ENCODE data around the gene USH2A.

USH2A gene

DNA sequence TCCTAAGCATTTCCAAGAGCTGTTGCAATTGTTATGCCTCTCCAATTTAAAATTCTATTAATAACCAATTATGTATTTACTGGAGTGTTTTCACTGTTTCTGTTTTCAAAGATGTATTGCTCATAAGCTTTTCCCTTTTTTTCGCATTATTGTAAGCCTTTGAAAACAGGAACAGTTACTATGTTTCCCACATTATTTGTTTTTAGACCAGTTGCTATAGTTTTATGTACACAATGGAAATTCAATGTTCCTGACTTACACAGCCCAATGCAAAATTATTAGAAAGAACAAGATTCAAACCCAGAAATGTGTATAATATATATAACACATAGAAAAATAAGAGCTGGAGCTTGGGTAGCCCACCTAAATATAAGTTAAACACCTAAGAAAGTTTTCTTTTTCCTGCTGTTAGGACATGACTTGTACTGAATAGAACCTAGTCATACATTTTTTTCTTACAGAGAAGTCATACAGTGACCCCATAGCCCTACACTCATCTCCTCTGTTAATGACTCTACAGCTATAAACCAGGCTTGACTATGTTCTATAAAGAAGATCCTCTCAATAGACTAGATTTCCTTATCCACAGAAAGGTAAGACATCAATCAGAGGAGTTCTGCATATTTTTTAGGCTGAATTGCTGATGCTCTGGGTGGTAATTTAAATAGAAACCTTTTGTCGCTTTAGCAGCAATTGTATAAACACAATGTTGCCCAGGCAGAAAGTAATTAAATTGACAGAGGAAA is 299.6 kb downstream of the USH2A start:
- DNase-seq (ENCODE audit: low read depth): no peak

DNA sequence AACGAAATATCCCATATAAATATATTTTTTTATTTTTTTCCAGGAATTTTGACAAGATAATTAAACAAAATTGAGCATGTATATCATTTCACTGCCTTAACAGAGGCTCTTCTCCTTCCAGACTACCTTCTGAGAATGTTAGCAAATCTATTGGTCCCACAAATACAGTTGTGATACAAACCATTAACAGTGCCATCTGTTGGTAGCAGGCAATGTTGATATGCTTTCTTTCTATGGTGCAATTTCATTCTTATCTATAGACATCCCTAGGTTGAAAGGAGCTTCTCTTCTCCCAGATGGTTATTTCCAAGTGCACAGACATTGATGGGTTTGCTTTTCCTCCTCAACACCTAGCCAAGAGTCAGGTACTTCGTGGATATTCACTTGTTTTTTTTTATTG is 303.6 kb downstream of the USH2A start:
- no peak for DNase-seq (ENCODE audit: low read depth)

DNA sequence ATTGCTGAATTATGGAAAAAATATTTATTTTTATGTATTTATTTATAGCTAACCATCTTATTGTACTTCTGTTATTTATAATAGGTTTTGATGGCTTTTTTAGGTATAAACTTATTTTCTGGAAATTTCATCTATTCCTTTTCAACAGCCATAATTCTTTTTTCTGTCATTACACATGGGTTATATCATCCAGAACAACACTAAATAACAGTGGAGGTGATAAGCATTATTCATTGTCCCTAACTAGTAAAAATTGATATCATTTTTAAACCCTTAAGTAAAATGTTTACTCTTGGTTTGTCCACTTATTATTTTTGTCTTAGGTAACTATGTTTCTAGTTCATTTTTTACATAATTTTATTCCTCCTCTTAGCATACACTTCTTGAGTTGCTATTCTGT is 309.1 kb downstream of the USH2A start:
- DNase-seq (ENCODE audit: low read depth): no peak

DNA sequence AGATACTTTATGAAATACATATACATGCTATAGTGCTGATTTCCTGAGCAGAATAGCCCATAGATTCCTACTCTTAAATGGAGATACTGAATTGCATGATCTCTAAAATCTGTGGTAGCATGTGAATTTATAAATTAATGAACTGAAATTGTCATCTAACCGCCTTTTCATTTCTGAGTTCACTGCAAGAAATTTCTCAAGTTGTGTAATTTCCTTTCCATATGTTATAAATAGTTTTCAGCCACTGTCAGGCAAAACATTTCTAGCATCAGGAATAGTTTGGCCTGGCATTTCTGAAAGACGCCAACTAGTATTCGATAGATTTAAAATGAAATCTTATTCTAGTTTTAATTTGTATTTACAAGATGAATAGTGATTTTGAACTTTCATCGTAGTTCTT is 310.1 kb downstream of the USH2A start:
- no peak for DNase-seq (ENCODE audit: low read depth)

DNA sequence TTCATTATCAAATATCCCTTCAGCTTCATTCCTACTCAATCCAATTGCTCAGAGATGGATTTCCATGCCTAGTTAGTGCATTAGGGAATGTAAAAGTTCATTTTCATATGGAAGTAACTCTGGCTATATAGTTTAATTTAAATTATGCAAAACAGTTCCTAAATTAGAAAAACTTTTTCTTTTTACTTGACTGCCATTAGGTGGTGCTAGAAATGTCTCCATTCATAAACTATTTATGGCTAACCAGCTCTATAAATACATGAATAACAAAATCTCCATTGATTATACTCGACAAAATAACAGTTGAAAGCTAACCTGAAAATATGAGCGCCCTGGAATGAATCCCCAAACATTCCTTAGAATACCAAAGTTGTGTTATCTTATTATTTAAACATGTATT is 311.4 kb downstream of the USH2A start:
- DNase-seq (ENCODE audit: low read depth): no peak

DNA sequence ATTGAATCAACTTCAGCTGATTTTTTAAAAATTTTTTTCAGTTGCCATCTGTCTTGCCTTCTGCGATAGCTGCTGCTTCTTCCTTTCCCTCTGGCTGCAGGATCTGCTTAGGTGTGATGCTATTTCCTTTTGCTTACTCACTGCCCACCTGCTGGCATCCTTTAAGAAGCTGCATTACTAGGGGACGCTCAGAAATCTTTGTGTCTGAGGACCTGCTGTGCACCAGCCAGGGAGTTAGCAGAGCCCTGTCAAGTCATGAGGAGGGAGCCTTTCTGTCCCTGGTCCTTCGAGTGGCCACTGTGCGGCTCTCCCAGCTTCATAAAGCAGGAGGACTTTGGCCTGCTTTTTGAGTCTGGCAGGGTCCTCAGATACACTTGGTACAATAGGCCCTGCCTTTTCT is 327.8 kb downstream of the USH2A start:
- DNase-seq (ENCODE audit: low read depth): no peak

DNA sequence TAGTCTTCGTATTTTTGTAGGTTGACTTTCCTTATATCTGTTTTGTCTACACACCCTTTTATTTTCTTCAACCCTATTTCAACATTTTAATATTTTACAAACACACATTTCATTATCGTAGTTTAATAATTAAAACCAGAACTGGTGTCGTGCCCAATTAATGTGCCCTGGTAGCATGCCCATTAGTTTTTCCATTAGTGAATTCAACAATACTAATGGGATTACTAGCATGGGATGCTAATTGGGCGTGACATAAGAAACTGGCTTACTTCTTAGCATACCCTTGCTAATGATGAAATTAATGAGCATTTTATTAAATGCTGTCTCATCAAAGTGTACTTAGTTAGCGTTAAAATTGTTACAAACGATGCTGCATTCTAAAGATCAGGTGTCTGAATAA is 332.7 kb downstream of the USH2A start:
- DNase-seq (ENCODE audit: low read depth): no peak

DNA sequence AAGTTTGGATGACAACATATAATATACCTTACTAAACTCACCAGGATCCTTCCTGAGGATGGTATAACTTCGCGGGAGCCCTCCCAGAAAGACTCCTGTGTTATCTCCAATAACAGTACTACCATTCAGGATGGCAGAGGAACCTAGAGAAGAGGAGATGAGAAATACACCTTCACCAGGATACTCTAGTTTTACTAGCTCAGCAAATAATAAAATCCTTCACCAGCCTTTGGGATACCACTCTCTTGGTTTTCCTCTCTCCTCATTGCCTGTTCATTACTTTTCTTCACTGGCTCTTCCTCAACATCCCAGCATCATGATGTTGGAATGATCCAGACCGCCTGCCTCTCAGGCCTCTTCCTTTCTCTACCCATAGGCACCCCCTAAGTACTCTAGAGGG is 336.6 kb downstream of the USH2A start:
- no peak for DNase-seq (ENCODE audit: low read depth)

DNA sequence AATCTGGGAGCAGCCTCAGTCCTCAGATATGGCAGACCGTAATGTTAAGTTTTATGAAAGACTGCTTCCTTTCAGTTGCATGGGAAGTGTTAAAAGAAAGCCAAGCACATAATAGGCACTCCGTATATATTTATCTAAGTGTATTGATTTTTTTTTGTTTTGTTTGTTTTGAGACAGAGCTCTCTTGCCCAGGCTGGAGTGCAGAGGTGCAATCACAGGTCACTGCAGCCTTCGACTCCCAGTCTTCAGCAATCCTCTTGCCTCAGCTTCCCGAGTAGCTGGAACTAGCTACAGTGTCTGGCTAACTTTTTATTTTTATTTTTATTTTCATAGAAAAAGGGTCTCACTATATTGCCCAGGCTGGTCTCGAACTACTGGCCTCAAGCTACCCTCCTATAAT is 341.8 kb downstream of the USH2A start:
- no peak for DNase-seq (ENCODE audit: low read depth)

DNA sequence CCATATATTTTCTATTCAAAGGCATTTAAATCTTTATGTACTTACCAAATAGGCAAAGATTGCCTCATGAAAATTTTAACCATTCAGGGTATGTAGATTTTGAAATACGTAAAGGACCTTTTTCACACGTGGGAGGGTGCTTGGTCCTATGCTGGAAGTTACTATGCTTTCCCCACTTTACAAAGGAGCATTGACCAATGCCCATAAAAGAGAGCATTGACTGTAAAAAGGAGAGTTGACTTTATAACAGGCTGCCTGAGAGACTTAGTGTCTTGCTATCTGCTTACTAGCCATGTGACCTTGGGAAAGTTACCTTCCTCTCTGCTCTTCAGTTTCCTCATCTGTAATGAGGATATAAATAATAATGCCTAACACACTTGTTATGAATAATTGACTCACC is 346.5 kb downstream of the USH2A start:
- no peak for DNase-seq (ENCODE audit: low read depth)

DNA sequence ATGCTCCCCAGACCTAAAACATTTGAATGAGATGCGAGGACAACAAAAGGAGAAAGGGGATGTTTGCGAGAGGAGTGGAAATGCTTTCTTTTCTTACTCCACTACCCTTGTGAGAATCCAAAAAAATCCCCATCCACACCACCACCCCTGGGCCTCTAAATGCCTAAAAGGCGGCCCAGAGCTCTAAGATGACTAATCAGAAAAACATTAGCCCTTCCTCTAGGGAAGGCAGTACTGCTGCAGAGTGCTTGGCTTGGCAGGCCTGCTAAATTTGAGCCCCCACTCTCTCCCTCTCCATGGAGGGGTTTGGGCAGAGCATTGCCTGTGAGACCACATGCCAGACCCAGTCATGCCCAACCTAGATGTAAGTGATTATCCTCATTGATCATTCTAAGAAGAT is 347.9 kb downstream of the USH2A start:
- DNase-seq (ENCODE audit: low read depth): no peak

DNA sequence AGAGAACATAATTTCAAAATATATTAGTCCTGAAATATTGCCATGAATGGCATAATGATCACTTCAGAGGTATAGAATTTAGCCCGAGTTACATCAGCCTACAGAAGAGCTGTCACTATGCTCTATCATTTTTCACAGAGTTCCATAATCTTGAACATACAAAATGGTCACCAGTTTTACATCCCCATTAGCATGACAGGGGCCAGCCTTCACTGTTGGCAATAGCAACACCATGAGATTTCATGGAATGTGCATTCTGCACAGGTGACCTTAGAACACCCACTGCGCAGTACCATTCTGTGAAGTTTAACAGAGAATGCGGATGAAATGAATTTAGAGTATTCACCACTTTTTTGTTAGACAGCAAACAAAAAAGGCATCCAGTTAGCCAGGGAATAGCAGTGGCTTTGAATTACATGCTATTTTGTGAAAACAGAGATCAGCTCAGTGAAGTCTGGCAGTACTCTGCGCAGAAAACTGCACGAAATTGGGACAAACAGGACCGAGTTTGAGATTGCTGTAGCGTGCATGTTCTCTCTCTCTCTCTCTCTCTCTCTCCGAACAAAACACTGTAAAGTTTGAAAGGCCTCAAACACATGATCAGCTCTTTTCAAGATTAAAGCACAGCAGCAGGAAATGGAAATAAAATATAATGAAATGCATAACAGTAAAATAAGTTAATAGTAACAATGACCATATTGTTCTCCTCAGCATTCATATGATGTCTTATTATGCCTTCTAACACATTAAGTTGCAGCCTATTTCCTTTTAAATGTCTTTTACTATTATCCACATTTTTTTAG is 349.3 kb downstream of the USH2A start:
- no peak for DNase-seq (ENCODE audit: low read depth)

DNA sequence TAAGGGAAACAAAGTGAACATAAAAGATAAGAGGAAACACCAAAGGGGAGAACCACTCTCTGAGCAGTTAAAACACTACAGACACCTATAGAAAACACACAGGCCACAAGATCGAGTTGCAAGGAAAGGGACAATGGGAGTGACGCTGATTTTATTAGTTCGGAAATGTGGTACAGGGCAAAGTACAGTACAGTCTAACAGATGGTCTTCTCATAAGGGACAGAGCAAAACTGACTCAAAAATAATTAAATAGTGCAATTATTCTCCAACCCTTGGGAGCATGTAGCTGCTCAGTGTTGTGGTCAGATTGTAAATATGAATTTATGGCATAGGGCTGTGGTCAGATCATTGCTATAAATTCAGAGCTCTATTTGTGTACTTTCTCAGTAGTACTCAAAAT is 352.0 kb downstream of the USH2A start:
- DNase-seq (ENCODE audit: low read depth): no peak

DNA sequence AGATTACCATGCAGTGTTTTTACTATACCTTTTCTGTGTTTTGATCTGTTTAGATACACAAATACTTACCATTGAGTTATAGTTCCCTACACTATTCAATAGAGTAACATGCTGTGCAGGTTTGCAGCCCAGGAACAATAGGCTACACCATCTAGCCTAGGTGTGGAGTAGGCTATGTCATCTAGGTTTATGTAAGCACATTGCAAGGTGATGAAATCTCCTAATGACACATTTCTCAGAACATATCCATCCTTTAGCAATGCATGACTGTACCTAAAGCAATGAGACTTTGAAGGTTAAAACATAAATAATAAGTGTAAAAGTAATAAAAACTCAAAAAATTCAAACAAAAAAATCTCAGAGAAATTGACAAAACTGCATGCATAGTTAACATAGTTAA is 358.6 kb downstream of the USH2A start:
- no peak for DNase-seq (ENCODE audit: low read depth)

DNA sequence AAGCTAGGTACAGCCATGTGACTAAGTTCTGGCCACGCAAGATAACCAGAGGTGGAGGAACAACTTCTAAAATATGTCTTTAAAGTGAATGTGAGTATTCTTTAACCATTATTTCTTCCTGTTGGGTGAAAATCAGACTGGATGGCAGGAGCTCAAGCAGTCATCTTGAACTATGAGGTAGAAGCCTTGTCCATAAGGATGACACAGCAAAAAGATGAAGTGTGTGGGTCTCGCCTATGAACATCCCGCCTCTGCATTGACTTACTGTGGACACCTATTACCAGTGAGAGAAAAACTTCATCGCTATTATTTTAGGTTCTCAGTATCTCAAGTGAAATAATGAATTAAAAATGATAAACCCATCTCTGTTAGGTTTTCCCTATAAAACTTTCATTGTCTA is 365.3 kb downstream of the USH2A start:
- no peak for DNase-seq (ENCODE audit: low read depth)

DNA sequence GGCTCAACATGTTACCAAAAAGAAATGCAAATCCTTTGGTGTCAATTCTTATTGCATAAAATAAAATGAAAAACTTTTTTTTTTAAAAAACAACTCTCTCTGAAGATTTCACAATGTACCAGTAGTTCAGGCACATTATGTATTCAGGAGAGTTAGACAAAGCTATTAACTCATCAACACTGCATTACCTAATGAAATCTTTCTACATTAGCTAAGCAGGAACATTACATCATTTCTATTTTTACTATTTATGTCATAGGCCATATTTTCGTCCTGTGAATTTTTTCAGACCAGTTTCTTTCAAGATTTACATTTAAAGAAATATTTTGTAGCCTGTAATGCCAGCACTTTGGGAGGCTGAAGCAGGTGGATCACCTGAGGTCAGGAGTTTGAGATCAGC is 366.2 kb downstream of the USH2A start:
- no peak for DNase-seq (ENCODE audit: low read depth)

DNA sequence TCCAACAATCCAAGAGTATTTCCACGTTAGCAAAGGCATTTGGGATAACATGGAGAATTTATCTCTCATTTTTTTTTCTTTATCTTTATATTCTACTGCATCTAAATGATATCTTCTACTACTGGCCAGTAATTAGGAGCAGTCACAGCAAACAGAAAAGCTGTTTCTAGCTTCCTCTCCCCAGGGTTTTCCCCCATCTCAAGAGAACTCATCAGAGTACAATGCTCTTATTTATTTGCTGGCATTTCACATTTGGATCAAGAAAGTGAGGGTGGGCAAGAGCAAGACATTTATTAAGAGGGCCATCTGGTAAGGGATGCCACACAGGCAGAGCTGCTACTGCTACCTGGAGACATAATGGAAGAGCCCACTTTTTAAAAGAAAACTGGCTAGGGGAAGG is 368.2 kb downstream of the USH2A start:
- no peak for DNase-seq (ENCODE audit: low read depth)

DNA sequence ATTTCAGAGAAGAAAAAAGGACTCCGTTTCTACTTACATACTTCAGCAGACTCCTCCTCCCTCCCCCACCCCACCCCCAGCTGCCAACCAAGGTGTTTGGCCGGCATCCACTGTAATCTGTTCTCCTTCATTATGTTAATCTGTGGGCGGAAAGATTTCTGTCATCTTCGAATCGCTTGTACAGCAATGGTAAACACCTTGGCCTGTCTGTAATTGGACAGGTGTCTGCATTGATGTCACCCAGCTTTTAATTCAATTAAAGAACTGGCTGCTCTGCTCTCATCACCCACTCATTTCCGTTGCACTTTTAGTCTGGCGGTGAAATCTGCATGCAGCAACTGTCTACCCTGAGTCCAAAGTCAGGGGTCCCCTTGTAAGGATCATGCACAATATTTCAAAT is 368.6 kb downstream of the USH2A start:
- no peak for DNase-seq (ENCODE audit: low read depth)

DNA sequence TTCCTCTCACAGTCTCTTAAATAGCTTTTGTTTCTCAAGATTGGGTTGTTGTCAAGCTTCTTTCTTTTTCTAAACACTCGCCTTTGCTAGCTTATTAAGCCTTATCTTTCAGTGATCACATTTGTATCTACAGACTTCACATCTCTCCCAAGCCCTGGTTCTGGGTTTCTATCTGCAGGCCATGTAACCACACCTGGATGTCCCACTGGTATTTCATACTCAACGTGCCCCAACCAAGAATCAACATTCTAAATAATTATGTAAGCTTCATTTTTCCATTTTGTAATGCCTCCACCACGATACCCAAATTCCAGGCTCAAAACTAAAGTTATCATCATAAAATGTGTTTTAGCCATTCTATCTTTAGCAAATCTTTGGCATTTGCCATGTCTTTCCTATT is 372.2 kb downstream of the USH2A start:
- DNase-seq (ENCODE audit: low read depth): no peak

DNA sequence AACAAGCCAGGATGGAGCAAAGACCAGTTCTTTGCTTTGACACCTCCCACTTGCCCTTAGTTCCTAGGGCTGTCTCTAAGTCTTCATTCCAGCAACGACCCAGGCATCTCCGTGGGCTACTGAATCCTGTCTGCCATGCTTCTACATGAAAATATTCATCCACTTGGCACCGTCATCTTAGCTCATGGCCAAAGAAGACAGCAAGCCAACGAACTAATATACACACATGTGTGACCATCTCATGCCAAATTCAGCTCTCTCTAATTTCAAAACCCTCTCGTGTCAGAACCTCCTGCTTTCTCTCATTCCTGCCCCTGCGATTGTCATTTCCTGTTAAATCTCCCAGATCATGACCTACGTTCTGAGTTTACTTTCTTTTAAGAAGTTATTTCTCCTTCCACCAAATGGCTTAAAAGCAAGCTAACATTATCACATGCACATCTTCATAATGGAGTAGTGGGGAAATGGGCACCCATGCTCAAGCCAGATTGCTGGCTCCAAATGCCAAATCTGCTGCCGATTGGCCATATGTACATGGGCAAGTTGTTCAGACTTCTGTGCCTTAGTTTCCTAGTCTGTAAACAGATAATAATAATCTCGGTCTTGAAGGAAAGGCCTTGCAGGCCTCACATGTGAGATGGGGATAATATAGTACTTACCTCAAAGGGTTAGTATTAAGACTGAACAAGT is 373.4 kb downstream of the USH2A start:
- no peak for DNase-seq (ENCODE audit: low read depth)

DNA sequence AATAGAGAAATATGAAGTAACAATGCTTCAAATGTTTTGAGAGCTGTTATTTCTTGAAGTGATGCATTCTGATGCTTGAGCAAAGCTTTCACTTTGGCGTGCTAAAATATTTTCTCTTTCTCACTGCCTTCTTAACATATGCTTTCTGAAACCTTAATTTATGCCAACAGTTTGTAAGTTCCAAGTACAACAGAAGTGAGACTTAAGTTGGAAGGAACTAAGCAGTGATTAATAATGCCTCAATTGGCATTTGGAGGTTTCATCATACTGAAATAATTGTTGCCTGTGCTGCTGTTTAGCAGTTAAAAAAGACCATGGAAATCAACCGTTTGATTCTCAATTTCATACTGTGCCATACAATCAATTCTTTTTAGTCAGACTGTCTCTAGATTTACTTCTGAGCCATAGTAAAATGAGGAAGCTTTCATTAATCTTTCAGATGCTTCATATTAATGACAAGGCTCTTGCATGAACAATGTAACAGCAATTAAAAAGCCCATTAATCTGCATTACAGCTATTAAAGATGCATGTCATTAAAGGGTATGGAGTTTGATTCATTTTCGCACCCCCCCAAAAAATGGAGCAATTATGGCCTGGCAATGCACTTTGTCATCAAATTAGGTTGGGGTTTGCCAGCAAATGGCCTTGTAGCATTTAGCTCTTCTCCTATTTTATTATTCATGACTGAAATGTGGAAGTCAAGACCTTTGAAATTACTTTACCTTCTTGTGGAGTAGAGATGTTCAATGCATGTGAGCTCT is 375.3 kb downstream of the USH2A start:
- DNase-seq (ENCODE audit: low read depth): no peak

DNA sequence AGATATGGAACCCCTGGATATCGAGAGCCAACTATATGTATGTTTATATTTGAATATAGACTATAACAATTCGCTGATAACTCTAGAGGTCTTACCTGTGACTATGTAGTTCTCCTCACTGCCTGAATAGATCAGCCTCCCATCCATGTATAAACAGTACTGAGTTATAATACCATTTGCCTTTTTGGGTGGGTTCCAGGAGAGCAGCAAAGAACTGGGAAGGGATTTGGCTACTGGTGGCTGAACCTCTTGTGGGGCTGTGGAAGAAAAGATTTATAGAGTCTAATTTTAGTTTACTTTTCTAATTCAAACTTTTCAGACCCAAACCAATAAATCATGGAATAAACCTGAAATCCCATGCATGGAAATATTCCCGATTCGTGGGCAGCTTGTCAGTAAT is 376.9 kb downstream of the USH2A start:
- DNase-seq (ENCODE audit: low read depth): no peak

DNA sequence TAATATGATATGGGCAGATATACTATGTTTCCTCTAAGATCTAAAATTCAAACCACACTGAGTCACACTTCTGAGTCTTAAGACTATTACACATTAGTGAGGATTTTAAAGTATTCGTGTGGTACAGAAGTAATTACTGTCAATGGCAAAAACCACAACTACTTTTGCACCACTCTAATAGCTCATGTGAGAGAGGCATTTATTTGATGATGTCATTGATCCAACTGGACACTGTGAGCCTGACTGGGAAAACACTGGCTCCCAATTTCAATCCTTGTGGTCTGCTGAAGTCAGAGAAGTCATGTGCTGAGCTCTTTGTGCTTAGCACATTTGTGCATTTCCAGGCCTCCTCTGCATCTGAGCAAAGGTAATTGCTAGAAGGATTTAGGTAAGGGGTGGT is 377.8 kb downstream of the USH2A start:
- no peak for DNase-seq (ENCODE audit: low read depth)
